H1 (cell line): ENCODE data around the gene GPR87. TPM values are rescaled to one million over a fixed set of nuclear protein-coding genes. Genes with fewer than 3 reads are reported as not detected.

Experiments
- CTCF ChIA-PET: fragments of 300-600 bp; sonication (Branson Sonifier 250); formaldehyde crosslinking; loops from one replicate; lab custom pipeline; 2021; ENCODE audit not compliant: partially characterized antibody; lab: Charles Lee
- POLR2A ChIA-PET: fragments of 300-600 bp; sonication (Branson Sonifier 250); formaldehyde crosslinking; loops from one replicate; lab custom pipeline; 2021; ENCODE audit warnings: inconsistent platforms; ENCODE audit not compliant: partially characterized antibody; lab: Charles Lee
- DNase-seq, 2 experiments: peaks; one replicate each; pipeline versions ENCODE4 v3.0.0 to v3.0.0-alpha.2; 2010 to 2022; ENCODE audit warnings: low spot score in 2 of 2, low read depth in 1 of 2, mixed read lengths in 1 of 2
- FAIRE-seq: peaks from 2 replicates; lab custom pipeline; 2011; peaks lifted over from hg19 to GRCh38; lab: Jason Lieb, UNC
- H2AFZ ChIP-seq: 2 replicates; pipeline ENCODE4 v1.8.1; 2012; ENCODE audit warnings: low read length, inconsistent platforms
- H2AK5ac ChIP-seq: 2 replicates; pipeline ENCODE4 v1.6.1; 2013; ENCODE audit warnings: low read depth, low read length
- H2BK120ac ChIP-seq: replicated peaks from 2 replicates; pipeline ENCODE3; 2013; ENCODE audit warnings: low read depth, low read length, inconsistent platforms
- H2BK12ac ChIP-seq: 2 replicates; pipeline ENCODE4 v1.6.1; 2013; ENCODE audit warnings: low read depth, low read length
- H2BK15ac ChIP-seq: 2 replicates; pipeline ENCODE4 v1.6.1; 2013; ENCODE audit warnings: low read length
- H2BK20ac ChIP-seq: 2 replicates; pipeline ENCODE4 v1.6.1; 2013; ENCODE audit warnings: low read length
- H2BK5ac ChIP-seq: 2 replicates; pipeline ENCODE4 v1.6.1; 2013; ENCODE audit warnings: low read depth, low read length
- H3K14ac ChIP-seq: 2 replicates; pipeline ENCODE4 v1.6.1; 2013; ENCODE audit warnings: inconsistent platforms; ENCODE audit not compliant: insufficient read length
- H3K18ac ChIP-seq: 2 replicates; pipeline ENCODE4 v1.6.1; 2013; ENCODE audit warnings: low read length; ENCODE audit errors: extremely low read depth
- H3K23ac ChIP-seq: 2 replicates; pipeline ENCODE4 v1.6.1; 2013; ENCODE audit warnings: inconsistent platforms; ENCODE audit not compliant: insufficient read length
- H3K23me2 ChIP-seq: 2 replicates; pipeline ENCODE4 v1.6.1; 2013; ENCODE audit warnings: low read depth, low read length
- H3K27ac ChIP-seq: 2 replicates; pipeline ENCODE4 v1.6.1; 2011; ENCODE audit warnings: low read depth, low read length, inconsistent platforms
- H3K27me3 ChIP-seq, 4 experiments: replicated peaks in 1 of 4; 1 replicate in 1 of 4; 2 replicates in 3 of 4; pipeline versions ENCODE4 v1.6.1 to v1.8.1; 2011 to 2013; ENCODE audit warnings: low read length in 3 of 4, mild to moderate bottlenecking in 3 of 4, inconsistent platforms in 2 of 4, mixed read lengths in 2 of 4, moderate library complexity in 1 of 4; ENCODE audit not compliant: control insufficient read depth in 3 of 4, insufficient read depth in 3 of 4; ENCODE audit errors: extremely low read depth in 1 of 4
- H3K36me3 ChIP-seq, 4 experiments: 2 replicates each; pipeline versions ENCODE4 v1.6.1 to v1.8.1; 2011 to 2013; ENCODE audit warnings: mild to moderate bottlenecking in 4 of 4, low read length in 3 of 4, moderate library complexity in 2 of 4, control low read depth in 1 of 4, inconsistent platforms in 1 of 4; ENCODE audit not compliant: insufficient read depth in 4 of 4, control insufficient read depth in 2 of 4
- H3K4ac ChIP-seq: replicated peaks from 2 replicates; pipeline ENCODE3; 2013; ENCODE audit warnings: low read length, low read depth, mixed read lengths, inconsistent platforms; ENCODE audit not compliant: insufficient read length
- H3K4me1 ChIP-seq, 4 experiments: replicated peaks in 1 of 4; 1 replicate in 1 of 4; 2 replicates in 3 of 4; pipeline versions ENCODE4 v1.6.1 to v1.8.1; 2011 to 2013; ENCODE audit warnings: low read length in 3 of 4, inconsistent platforms in 2 of 4, mixed read lengths in 1 of 4; ENCODE audit not compliant: insufficient read depth in 4 of 4, control insufficient read depth in 3 of 4
- H3K4me2 ChIP-seq, 2 experiments: 2 replicates each; pipeline versions ENCODE4 v1.6.1 to v1.8.1; 2011 to 2013; ENCODE audit warnings: low read depth in 2 of 2, low read length in 2 of 2, control low read depth in 1 of 2, inconsistent platforms in 1 of 2, mild to moderate bottlenecking in 1 of 2; ENCODE audit not compliant: insufficient read depth in 1 of 2
- H3K4me3 ChIP-seq, 4 experiments: fragments of 200-600, 300-600 bp in 1 of 4; sonication (generic), shearing (Covaris generic), sonication (Bioruptor Twin) in 1 of 4; 2 replicates each; pipeline versions ENCODE4 v1.5.1 to v1.8.1; 2011 to 2016; ENCODE audit warnings: low read length in 4 of 4, low read depth in 3 of 4, control low read depth in 2 of 4, inconsistent platforms in 2 of 4, mild to moderate bottlenecking in 2 of 4, mixed read lengths in 1 of 4, moderate library complexity in 1 of 4; ENCODE audit not compliant: insufficient read depth in 2 of 4; ENCODE audit errors: extremely low read depth in 1 of 4
- H3K56ac ChIP-seq: replicated peaks from 2 replicates; pipeline ENCODE3; 2013; ENCODE audit warnings: low read depth, mild to moderate bottlenecking, mixed read lengths, low read length, inconsistent platforms; ENCODE audit not compliant: insufficient read length
- H3K79me1 ChIP-seq: 2 replicates; pipeline ENCODE4 v1.6.1; 2013; ENCODE audit warnings: low read depth, low read length, control low read depth
- H3K79me2 ChIP-seq, 2 experiments: 2 replicates each; pipeline versions ENCODE4 v1.6.1 to v1.8.1; 2012 to 2013; ENCODE audit warnings: low read length in 2 of 2, mild to moderate bottlenecking in 2 of 2, inconsistent platforms in 1 of 2; ENCODE audit not compliant: insufficient read depth in 2 of 2, control insufficient read depth in 1 of 2
- H3K9ac ChIP-seq, 4 experiments: replicated peaks in 1 of 4; 1 replicate in 1 of 4; 2 replicates in 3 of 4; pipeline versions ENCODE4 v1.6.1 to v1.8.1; 2011 to 2013; ENCODE audit warnings: low read depth in 3 of 4, low read length in 3 of 4, control low read depth in 2 of 4, mild to moderate bottlenecking in 2 of 4, moderate library complexity in 2 of 4, inconsistent platforms in 1 of 4; ENCODE audit errors: extremely low read depth in 1 of 4
- H3K9me3 ChIP-seq, 2 experiments: 2 replicates each; pipeline versions ENCODE4 v1.6.1 to v1.8.1; 2012 to 2013; ENCODE audit warnings: mild to moderate bottlenecking in 2 of 2, moderate library complexity in 2 of 2, control low read depth in 1 of 2, inconsistent platforms in 1 of 2, low read depth in 1 of 2, low read length in 1 of 2, mixed read lengths in 1 of 2; ENCODE audit not compliant: insufficient read depth in 2 of 2
- H4K20me1 ChIP-seq, 2 experiments: replicated peaks in 1 of 2; 2 replicates each; pipeline versions ENCODE3 to v1.8.1; 2011 to 2013; ENCODE audit warnings: inconsistent platforms in 2 of 2, low read length in 2 of 2, mild to moderate bottlenecking in 1 of 2; ENCODE audit not compliant: insufficient read depth in 2 of 2, control insufficient read depth in 1 of 2
- H4K5ac ChIP-seq: 2 replicates; pipeline ENCODE4 v1.6.1; 2013; ENCODE audit warnings: low read length, low read depth, mixed read lengths, inconsistent platforms; ENCODE audit not compliant: insufficient read length
- H4K8ac ChIP-seq: 2 replicates; pipeline ENCODE4 v1.8.0; 2013; ENCODE audit warnings: mild to moderate bottlenecking, moderate library complexity, low read length, inconsistent platforms; ENCODE audit not compliant: insufficient read depth; ENCODE audit errors: extremely low read depth
- H4K91ac ChIP-seq: replicated peaks from 2 replicates; pipeline ENCODE3; 2013; ENCODE audit warnings: low read length, mixed read lengths, inconsistent platforms; ENCODE audit not compliant: insufficient read length
- BRCA1 ChIP-seq: IDR thresholded peaks from 2 replicates; pipeline ENCODE4 v1.6.1; 2012; ENCODE audit warnings: low read depth, low read length, improper control_type of control experiment
- CBX8 ChIP-seq: fragments of 300-800, 300-1000 bp; sonication (generic); IDR thresholded peaks from 2 replicates; pipeline ENCODE4 v1.7.1; 2016; ENCODE audit warnings: low read depth, low read length, borderline replicate concordance
- HDAC6 ChIP-seq: IDR thresholded peaks from one replicate; pipeline ENCODE4 v1.7.1; 2012; ENCODE audit warnings: low read depth, mild to moderate bottlenecking, inconsistent platforms, low read length, moderate library complexity
- JUND ChIP-seq: IDR thresholded peaks from 2 replicates; pipeline ENCODE4 v1.6.1; 2011; ENCODE audit warnings: mild to moderate bottlenecking, improper control_type of control experiment, low read length
- NANOG ChIP-seq: IDR thresholded peaks from 2 replicates; pipeline ENCODE4 v1.6.1; 2011; ENCODE audit warnings: low read length, low read depth, mild to moderate bottlenecking, inconsistent platforms; ENCODE audit not compliant: insufficient read depth, poor library complexity, severe bottlenecking
- SUZ12 ChIP-seq: fragments of 200-600 bp; sonication (generic); IDR thresholded peaks from 2 replicates; pipeline ENCODE4 v1.6.1; 2012; ENCODE audit warnings: mild to moderate bottlenecking, inconsistent platforms, low read length, moderate library complexity, mixed read lengths
- TAF7 ChIP-seq: optimal IDR thresholded peaks from 2 replicates; pipeline ENCODE3; 2011; ENCODE audit warnings: low read depth, mild to moderate bottlenecking, inconsistent platforms, low read length, moderate library complexity, borderline replicate concordance
- WGBS, 2 experiments: shearing (Covaris generic) in 1 of 2; methylation state at CpG; one replicate each; pipeline versions ENCODE4 v1.1.6 to v1.1.7; 2013 to 2015; ENCODE audit warnings: low lambda C conversion rate in 2 of 2, mixed read lengths in 2 of 2, inconsistent platforms in 1 of 2, low coverage in 1 of 2, missing lambda C conversion rate in 1 of 2; ENCODE audit not compliant: insufficient replicate concordance in 2 of 2, insufficient coverage in 1 of 2, insufficient read length in 1 of 2; ENCODE audit errors: extremely low coverage in 1 of 2, missing lambda C conversion rate in 1 of 2; 5-methylcytosine and 5-hydroxymethylcytosine counted together
- polyA plus RNA-seq, 7 experiments: library from polyadenylated mRNA; depleted of rRNA in 3 of 7; stranded (reverse) in 5 of 7; unstranded in 2 of 7; fragments of >200 nt in 5 of 7; fragments of 200-250 nt in 2 of 7; gene quantifications; 1 replicate in 5 of 7; 2 replicates in 1 of 7; 4 replicates in 1 of 7; pipeline versions ENCODE4 v1.2.1 to v1.2.3, GENCODE V29; 2011 to 2013; ENCODE audit warnings: missing spikeins in 2 of 7, mixed read lengths in 2 of 7
- total RNA-seq: library from RNA; stranded (reverse); fragmentation: NEBNext Ultra II Directional; extraction: Animal tissue kit (Norgen Biotek cat#: 25700); gene quantifications from 2 replicates; pipeline ENCODE4 v1.2.1, GENCODE V29; 2021
- TF ChIP-seq, protein P1 (sequence below): IDR thresholded peaks from 2 replicates; pipeline ENCODE4 v1.6.1; 2011; ENCODE audit warnings: low read depth, mild to moderate bottlenecking, low read length; ENCODE audit not compliant: insufficient read depth

The GPR87 gene
- total and polyA plus RNA-seq, 2 of the 8 experiments (the other 6 are each of a cell fraction or from before 2014, with no cell fraction given), result 0.05 TPM; not detected in 1

DNA sequence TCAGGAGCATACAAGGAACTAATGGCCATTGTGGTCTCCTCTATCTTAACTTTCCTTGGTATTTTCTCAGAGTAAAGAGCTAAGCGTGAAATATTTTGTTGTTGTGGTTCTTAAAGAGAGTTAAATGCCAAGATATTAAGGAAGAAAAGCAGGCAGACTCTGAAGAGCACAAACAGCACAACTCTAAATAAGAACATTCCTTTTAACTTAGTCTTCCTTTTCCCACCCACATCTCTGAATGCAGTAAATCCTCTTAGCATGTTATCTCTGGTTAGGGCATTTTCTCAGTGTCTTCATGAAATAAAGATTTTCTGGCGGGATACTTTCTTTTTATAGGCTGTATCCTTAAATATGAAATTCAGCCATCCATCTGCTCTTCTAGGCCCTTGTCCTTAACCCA lies 1.5 kb downstream of the GPR87 start:
- Histone ChIP-seq H4K5ac (no peak overlapping the region), H3K4me3 (no peak overlapping the region), H3K9me3 (no peaks in the 10 kb centered on the region), H4K20me1 (no peaks in the 10 kb centered on the region), H3K23ac (no peak overlapping the region), H2AFZ (no peak overlapping the region), H2AK5ac (no peak overlapping the region), H3K14ac (no peak overlapping the region), H4K8ac (no peak overlapping the region), H3K4me2 (no peak overlapping the region), H3K56ac (no peak overlapping the region), H3K9ac (no peak overlapping the region), H4K91ac (no peak overlapping the region), H3K4me1 (peaks cover 3 to 12% (median 6%) of the 10 kb centered on the region in 4 experiments; a peak in 4 of 7 replicates), H3K4ac (no peak overlapping the region), H2BK20ac (no peak overlapping the region), H2BK120ac (no peak overlapping the region), H2BK15ac (no peak overlapping the region), H3K27ac (no peak overlapping the region), H3K79me1 (no peaks in the 10 kb centered on the region), H3K27me3 (no peaks in the 10 kb centered on the region), H2BK5ac (no peak overlapping the region), H3K18ac (no peak overlapping the region), H3K23me2 (no peaks in the 10 kb centered on the region), H2BK12ac (no peak overlapping the region), H3K36me3 (no peaks in the 10 kb centered on the region), H3K79me2 (no peaks in the 10 kb centered on the region)
- FAIRE-seq (no peak), DNase-seq (no peak)
- 86% methylated on average over 2 of the region's 2 CpGs; no CpG with 5 or more reads in 1 of the 2 experiments for WGBS, 2 experiments
- ChIA-PET POLR2A (no interaction called here), CTCF (interaction anchor here (1.0 kb wide), 1 partner anchor 22 kb away, joined by 3 read pairs; no protein-coding TSS in a partner anchor)
- no peak for TF ChIP-seq SUZ12
- no peak for TF ChIP-seq HDAC6
- no peak for TF ChIP-seq BRCA1
- TF ChIP-seq, protein P1, sequence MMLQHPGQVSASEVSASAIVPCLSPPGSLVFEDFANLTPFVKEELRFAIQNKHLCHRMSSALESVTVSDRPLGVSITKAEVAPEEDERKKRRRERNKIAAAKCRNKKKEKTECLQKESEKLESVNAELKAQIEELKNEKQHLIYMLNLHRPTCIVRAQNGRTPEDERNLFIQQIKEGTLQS, result no peak
- TF ChIP-seq JUND, result no peak
- no peak for TF ChIP-seq CBX8
- TF ChIP-seq NANOG, result no peak
- no peak for TF ChIP-seq TAF7
